HG03439 (cell line): Measurements from ENCODE around the gene ALOX15.
"Not testable (repeated sequence)": the region's sequence is repeated elsewhere in the genome, so short reads cannot be mapped to it uniquely, and the experiment has no call there.

Experiments
- ATAC-seq: cut with Tn5 transposase; IDR thresholded peaks from one replicate; pipeline ENCODE4 v1.9.1; 2021; ENCODE audit warnings: mild to moderate bottlenecking, moderate library complexity; ENCODE audit not compliant: unreplicated experiment

ALOX15 gene

DNA sequence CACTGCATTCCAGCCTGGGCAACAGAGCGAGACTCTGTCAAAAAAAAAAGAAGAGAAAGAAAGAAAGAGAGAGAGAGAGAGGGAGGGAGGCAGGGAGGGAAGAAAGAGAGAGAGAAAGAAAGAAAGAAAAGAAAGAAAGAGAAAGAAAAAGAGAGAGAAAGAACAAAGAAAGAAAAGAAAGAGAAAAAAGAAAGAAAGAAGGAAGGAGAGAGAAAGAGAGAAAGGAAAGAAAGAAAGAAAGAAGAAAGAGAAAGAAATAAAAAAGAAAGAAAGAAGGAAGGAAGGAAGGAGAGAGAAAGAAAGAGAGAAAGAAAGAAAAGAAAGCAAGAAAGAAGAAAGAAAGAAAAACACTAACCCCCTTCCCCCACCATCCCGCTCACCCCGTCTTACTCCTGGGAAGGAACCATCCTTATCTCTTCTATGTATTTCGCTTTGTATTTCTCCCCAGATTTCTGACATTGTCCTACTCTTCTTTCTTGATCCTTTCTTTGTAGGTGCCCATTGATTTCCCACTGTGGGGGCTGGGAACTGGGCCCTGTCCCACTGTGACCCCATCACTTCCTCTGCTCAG is 20.9 kb downstream of the ALOX15 start:
- ATAC-seq: no peak

DNA sequence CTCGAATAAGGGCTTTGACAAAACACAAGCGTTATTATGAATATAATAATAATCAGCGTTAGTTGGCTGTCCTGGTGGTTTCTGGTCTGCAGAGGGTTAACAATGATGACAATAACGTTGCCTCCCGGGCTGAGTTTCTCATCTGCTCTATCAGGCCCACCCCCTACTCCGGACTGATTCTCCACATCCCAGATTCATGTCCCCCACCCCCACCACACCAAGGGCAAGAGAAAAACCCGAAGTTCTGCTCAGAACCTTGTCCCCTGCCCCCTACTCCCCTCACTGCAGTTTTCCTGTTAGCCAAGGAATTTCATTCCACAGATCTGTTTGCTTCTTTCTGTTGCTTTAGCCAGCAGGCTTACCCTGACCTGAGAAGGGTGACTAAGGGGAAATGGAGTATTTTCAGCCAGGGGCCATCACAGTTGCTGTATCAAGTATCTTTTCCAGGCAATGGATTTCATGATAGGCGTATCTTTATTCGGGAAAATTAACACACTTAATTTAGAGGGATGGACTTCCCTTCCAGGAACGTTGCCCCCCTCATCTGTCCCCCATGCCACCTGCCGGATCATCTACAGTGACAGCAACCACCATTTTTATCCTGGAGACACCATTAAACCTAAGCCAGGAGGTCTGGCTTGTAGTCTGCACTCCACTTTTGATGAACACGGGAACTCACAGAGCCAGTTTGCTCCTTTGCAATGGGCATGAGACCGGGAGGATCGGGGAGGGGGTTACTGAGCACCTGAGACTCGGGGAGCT is 23.7 kb downstream of the ALOX15 start:
- ATAC-seq: no peak

- ATAC-seq: no peak
Observed at GRCh38 chr17:4617090-4617489, 24.4 kb downstream of the ALOX15 start.

- no peak for ATAC-seq
Observed at GRCh38 chr17:4616476-4616875, 25.0 kb downstream of the ALOX15 start.

GRCh38 chr17:4610656-4611055 is 30.8 kb downstream of the ALOX15 start:
- ATAC-seq: no peak

GRCh38 chr17:4610162-4610561 is 31.3 kb downstream of the ALOX15 start:
- ATAC-seq: no peak

DNA sequence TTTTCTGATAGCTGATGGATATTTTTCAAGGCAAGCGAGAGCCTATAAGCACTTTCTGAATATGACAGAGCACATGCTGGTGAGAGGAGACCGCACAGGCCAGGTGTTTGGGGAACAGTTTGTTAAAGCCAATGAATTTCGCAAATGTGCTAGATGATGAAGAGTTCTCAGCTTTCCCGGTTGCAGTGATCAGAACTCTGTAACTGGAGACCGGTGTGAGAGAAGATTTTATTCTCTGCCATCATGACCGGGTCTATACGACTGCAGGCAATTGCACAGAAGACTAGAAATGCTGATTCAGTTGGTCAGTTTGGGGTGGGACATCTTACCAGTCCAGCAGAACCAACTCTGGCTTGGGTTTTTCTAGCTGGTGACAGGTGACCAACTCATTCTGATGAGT is 31.7 kb downstream of the ALOX15 start:
- ATAC-seq: no peak

- no peak for ATAC-seq
Observed at GRCh38 chr17:4607773-4608187, 33.7 kb downstream of the ALOX15 start.

DNA sequence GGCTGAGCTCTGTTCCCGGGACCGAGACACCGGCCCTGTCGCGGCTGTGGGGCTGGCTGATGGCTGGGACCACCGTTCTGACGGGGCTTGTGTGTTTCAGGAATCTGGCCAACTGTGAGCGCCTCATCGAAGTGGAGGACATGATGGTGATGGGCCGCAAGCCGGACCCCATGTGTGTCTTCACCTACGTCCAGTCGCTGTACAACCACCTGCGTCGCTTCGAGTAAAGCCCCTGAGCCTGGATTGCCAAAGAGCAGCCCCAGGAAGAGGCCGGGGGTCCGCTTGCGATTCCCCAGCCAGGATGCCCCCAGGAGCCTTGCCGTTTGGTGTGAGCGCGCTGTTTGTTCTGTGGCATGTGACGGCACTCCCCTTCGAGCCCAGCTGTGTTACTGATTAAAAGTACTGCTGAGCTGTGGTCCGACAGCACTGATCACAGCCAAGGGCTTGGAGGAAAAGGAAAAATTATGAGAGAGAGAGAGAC is 34.2 kb downstream of the ALOX15 start:
- ATAC-seq: no peak

DNA sequence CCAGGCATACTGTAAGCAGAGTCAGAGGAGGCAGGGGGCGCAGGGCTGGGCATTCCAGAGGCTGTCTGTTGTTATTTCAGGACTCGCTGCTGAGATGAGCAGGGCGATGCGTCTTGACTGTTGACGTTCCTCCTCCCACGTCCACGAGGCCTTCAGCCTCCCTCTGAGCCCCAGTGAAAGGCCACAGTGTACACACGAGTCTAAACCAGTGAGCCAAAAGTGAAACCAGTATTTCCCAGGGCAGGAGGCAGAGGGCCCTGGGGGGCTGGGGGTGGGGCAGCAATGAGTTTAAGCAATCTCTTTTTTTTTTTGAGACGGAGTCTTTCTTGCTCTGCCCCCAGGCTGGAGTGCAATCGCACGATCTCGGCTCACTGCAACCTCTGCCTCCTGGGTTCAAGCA is 35.7 kb downstream of the ALOX15 start:
- ATAC-seq: no peak

DNA sequence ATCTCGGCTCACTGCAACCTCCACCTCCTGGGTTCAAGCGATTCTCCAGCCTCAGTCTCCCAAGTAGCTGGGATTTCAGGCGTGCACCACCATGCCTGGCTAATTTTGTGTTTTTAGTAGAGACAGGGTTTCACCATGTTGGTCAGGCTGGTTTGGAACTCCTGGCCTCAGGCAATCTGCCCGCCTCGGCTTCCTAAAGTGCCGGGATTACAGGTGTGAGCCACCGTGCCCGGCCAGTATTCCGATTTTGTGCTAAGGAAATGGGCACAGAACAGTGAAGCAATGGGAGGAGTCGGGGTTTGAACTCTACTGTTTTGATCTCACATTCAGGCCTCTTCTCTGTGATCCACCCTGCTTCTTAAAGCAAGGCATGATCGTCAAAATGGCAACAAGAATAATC is 36.7 kb downstream of the ALOX15 start:
- not testable (repeated sequence) for ATAC-seq

DNA sequence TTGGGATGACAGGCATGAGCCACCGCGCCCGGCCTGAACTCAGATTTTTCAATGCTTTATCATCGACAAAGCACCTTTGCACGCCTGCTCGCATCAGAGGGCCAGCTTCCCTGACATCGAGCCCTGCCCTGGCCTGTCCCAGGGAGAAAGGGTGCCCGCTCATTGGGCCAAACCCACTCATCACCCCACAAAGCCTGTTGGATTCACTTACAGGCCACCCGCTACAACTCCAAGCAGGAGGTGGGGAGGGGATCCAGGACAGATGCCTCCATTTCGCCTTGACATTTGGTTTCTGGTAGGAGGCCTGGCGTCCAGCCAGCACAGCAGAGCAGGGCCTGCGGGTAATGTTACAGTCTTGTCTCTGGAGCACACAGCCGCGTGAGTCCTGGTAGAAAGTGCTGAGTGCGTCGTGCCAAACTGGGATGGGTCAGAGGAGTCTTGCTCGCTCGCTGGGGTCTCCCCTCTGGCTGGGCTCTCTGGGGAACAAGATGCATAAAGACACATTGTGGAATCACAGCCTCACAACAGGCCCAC is 37.3 kb downstream of the ALOX15 start:
- ATAC-seq: no peak

GRCh38 chr17:4602041-4602440 is 39.4 kb downstream of the ALOX15 start:
- no peak for ATAC-seq

DNA sequence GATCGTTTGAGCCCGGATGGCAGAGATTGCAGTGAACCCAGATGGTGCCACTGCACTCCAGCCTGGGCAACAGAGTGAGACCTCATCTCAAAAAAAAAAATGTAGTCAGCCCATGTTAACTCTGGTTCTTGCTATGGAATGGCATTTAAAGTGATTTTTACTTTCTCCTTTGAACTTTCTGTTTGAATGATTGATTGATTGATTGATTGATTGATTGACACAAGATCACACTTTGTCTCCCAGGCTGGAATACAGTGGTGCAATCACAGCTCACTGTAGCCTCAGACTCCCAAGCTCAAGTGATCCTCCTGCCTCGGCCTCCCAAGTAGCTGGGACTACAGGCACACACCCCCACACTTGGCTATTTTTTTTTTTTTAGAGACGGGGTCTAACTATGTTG is 40.2 kb downstream of the ALOX15 start:
- no peak for ATAC-seq

- ATAC-seq: no peak
Observed at GRCh38 chr17:4600563-4600962, 40.9 kb downstream of the ALOX15 start.

DNA sequence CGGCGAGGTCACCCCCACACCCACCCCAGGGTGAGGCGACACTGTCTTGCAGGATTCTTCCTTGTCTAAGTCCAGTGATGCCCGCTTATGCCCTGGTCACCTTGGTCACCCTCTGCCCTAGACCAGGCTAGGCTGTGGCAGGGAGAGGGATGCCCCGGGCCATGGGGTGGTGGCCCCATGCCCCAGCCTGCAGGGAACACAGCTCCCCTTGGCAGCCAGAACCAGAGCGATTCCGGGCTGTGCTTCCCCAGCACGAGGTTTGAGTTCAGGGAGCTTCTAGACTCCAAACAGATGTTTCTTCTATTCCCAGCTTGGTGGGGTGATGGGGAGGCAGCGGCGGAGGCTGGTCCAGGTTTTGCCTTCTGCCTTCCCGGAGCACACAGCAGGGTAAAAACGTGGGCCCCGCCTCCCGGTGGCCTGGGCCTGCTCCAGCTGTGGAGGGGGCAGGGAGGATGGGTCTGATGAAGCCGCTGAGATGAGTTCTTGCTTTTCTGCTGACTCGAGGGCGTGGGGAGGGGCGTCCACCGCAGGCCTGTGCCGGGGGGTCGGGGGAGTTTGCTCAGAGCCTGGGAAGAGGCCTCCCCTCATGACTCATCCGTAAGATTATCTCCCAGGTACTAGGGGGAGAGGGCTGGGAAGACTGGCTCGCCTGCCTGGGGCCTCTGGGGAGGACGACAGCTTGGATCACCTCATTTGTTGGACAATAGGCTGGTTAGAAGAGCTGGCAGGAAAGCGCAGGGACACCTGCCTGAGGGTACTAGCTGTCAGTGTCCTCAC is 41.8 kb downstream of the ALOX15 start:
- no peak for ATAC-seq

GRCh38 chr17:4598776-4599504 is 42.5 kb downstream of the ALOX15 start:
- no peak for ATAC-seq

- ATAC-seq: no peak
Observed at GRCh38 chr17:4597975-4598374, 43.5 kb downstream of the ALOX15 start.

DNA sequence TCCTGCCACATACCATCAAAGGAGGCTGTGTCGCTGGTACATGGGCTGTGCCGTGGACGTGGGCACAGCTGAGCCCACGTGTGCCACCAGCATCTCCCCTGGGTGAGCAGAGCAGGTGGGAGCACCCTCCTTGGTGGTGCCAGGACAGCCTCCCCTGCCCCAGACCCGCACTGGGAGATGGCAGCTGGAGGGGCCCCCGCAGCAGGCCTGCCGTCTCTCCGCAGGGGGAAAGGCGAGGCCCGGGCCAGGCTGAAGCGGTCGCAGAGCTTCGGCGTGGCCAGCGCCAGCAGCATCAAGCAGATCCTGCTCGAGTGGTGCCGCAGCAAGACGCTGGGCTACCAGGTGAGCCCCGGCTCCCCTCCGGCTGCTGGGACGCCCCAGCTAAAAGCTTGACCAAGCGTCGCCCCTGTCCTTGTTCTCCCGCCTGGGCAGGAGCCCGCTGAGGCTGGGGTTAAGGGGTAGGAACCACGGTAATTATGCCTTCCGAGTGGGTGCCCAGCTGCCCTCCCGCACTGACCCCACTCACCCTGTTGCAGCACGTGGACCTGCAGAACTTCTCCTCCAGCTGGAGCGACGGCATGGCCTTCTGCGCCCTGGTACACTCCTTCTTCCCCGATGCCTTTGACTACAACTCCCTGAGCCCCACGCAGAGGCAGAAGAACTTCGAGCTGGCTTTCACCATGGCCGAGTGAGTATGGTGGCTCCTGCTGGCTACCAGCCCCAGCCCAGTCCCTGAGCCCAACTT is 44.7 kb downstream of the ALOX15 start:
- no peak for ATAC-seq

- ATAC-seq: not testable (repeated sequence)
Observed at GRCh38 chr17:4595685-4596342, 45.7 kb downstream of the ALOX15 start.
